ENCODE measurements around the gene TRMT2A. TPM values are rescaled to one million over a fixed set of nuclear protein-coding genes. Genes with fewer than 3 reads are reported as not detected.

TRMT2A gene
- total RNA-seq (2022) (39.0 and 47.1 TPM in 2 replicates), Bru-seq, nascent RNA (percentile 54 among the genes with signal in this experiment), BruChase-seq, experiment 1, labeled RNA remaining after a 6-hour chase (percentile 64 among the genes with signal in this experiment), BruChase-seq, experiment 2, labeled RNA remaining after a 2-hour chase (percentile 58 among the genes with signal in this experiment)
- long read RNA-seq, transcript TRMT2A-202 (13 exons, 2,928 nt): minor isoform, 16 of 94 reads
- long read RNA-seq, transcript TRMT2A-201 (12 exons, 2,964 nt): major isoform, 37 of 94 reads
- long read RNA-seq, partial matches to known transcripts: 8 of 94 reads
- long read RNA-seq, other reads (novel, unspliced or antisense): 32 of 94 reads

- intact Hi-C loops (cut with micrococcal nuclease): loop anchor here (10.0 kb wide), 1 partner anchor 142 kb away; no protein-coding TSS in a partner anchor
- H3K27me3 Mint-ChIP-seq (ENCODE audit: insufficient read depth, unreplicated experiment): no peaks in the 10 kb centered on the region
- POLR2A ChIA-PET: interaction anchor here (0.7 to 3.8 kb wide), 13 partner anchors 9 to 885 kb away, joined by 3 to 17 read pairs (median 3); partner anchors contain the start of genes DGCR8, GNB1L, RTL10 and THAP7
- no peak for TF ChIP-seq CTCF (IDR thresholded peaks at IDR 0.05; ENCODE audit: unreplicated experiment)
- no peaks in the 10 kb centered on the region for H3K9me3 Mint-ChIP-seq (ENCODE audit: unreplicated experiment)
- peaks cover 52% of the 10 kb centered on the region for H3K36me3 Mint-ChIP-seq (ENCODE audit: insufficient read depth, unreplicated experiment)
- H3K27ac Mint-ChIP-seq (ENCODE audit: low read depth, unreplicated experiment): peak within 1 kb of the TSS; percentile 84
- H3K4me1 Mint-ChIP-seq (ENCODE audit: insufficient read depth, unreplicated experiment): peaks cover 9% of the 10 kb centered on the region
- H3K4me3 Mint-ChIP-seq (ENCODE audit: unreplicated experiment): peak within 1 kb of the TSS; percentile 85
- no TSS peak for BruUV-seq (replicated peaks)
- peak; percentile 97 for DNase-seq (ENCODE audit: unreplicated experiment)
- CTCF ChIA-PET: interaction anchor here (0.6 to 1.3 kb wide), 2 partner anchors 9 to 58 kb away, joined by 3 to 5 read pairs; no protein-coding TSS in a partner anchor
Measured at GRCh38 chr22:20116951-20117632, at the start of gene TRMT2A. Gene TRMT2A (minus strand): TSS chr22:20117226. CDS start chr22:20116906, 320 bp downstream.

GRCh38 chr22:20166703-20167102, 49.7 kb upstream of the TRMT2A start:
- POLR2A ChIA-PET: no interaction called here
- intact Hi-C loops (cut with micrococcal nuclease): no loop called here
- no peak overlapping the region for H3K4me3 Mint-ChIP-seq (ENCODE audit: unreplicated experiment)

GRCh38 chr22:20165913-20166312, 48.9 kb upstream of the TRMT2A start:
- no peaks in the 10 kb centered on the region for H3K4me1 Mint-ChIP-seq (ENCODE audit: insufficient read depth, unreplicated experiment)
- no peak for TF ChIP-seq CTCF (IDR thresholded peaks at IDR 0.05; ENCODE audit: unreplicated experiment)
- ChIA-PET CTCF (interaction anchor here (1.1 kb wide), 1 partner anchor 9 kb away, joined by 3 read pairs; no protein-coding TSS in a partner anchor), POLR2A (no interaction called here)
- H3K36me3 Mint-ChIP-seq (ENCODE audit: insufficient read depth, unreplicated experiment): no peaks in the 10 kb centered on the region
- no peak overlapping the region for H3K4me3 Mint-ChIP-seq (ENCODE audit: unreplicated experiment)
- H3K27ac Mint-ChIP-seq (ENCODE audit: low read depth, unreplicated experiment): no peak overlapping the region
- no TSS peak for BruUV-seq (replicated peaks)
- no peak for DNase-seq (ENCODE audit: unreplicated experiment)
- H3K27me3 Mint-ChIP-seq (ENCODE audit: insufficient read depth, unreplicated experiment): no peaks in the 10 kb centered on the region
- no peaks in the 10 kb centered on the region for H3K9me3 Mint-ChIP-seq (ENCODE audit: unreplicated experiment)
- intact Hi-C loops (cut with micrococcal nuclease): no loop called here

More at GRCh38 chr22:20166703-20167102, 49.7 kb upstream of the TRMT2A start:
- H3K36me3 Mint-ChIP-seq (ENCODE audit: insufficient read depth, unreplicated experiment): no peaks in the 10 kb centered on the region
- H3K27ac Mint-ChIP-seq (ENCODE audit: low read depth, unreplicated experiment): no peak overlapping the region
- no peak for DNase-seq (ENCODE audit: unreplicated experiment)
- CTCF ChIA-PET: interaction anchor here (1.1 kb wide), 1 partner anchor 9 kb away, joined by 3 read pairs; no protein-coding TSS in a partner anchor
- no peaks in the 10 kb centered on the region for H3K9me3 Mint-ChIP-seq (ENCODE audit: unreplicated experiment)
- H3K27me3 Mint-ChIP-seq (ENCODE audit: insufficient read depth, unreplicated experiment): no peaks in the 10 kb centered on the region
- TF ChIP-seq CTCF (IDR thresholded peaks at IDR 0.05; ENCODE audit: unreplicated experiment): no peak
- no TSS peak for BruUV-seq (replicated peaks)
- H3K4me1 Mint-ChIP-seq (ENCODE audit: insufficient read depth, unreplicated experiment): no peaks in the 10 kb centered on the region

- intact Hi-C loops (cut with micrococcal nuclease): no loop called here
- CTCF ChIA-PET: no interaction called here
- no peak overlapping the region for H3K27ac Mint-ChIP-seq (ENCODE audit: low read depth, unreplicated experiment)
- no peaks in the 10 kb centered on the region for H3K4me1 Mint-ChIP-seq (ENCODE audit: insufficient read depth, unreplicated experiment)
- BruUV-seq (replicated peaks): no TSS peak
- no peaks in the 10 kb centered on the region for H3K9me3 Mint-ChIP-seq (ENCODE audit: unreplicated experiment)
- no peak for TF ChIP-seq CTCF (IDR thresholded peaks at IDR 0.05; ENCODE audit: unreplicated experiment)
- H3K4me3 Mint-ChIP-seq (ENCODE audit: unreplicated experiment): no peak overlapping the region
- no peaks in the 10 kb centered on the region for H3K36me3 Mint-ChIP-seq (ENCODE audit: insufficient read depth, unreplicated experiment)
- no peak for DNase-seq (ENCODE audit: unreplicated experiment)
- H3K27me3 Mint-ChIP-seq (ENCODE audit: insufficient read depth, unreplicated experiment): no peaks in the 10 kb centered on the region
- POLR2A ChIA-PET: no interaction called here
Measured at GRCh38 chr22:20165421-20165820, 48.4 kb upstream of the TRMT2A start.
